WI38 (cell line): Measurements from ENCODE around the gene NISCH.
A peak's percentile ranks its signal among the peaks of the same experiment; 100 is the strongest.

Source experiments
- H3K4me3 ChIP-seq: 2 replicates; pipeline ENCODE4 v1.5.1; 2011; ENCODE audit warnings: low read depth, mild to moderate bottlenecking, control low read depth, low read length
- TF ChIP-seq, protein P1 (sequence below): IDR thresholded peaks from 2 replicates; pipeline ENCODE4 v1.5.1; 2012; ENCODE audit warnings: low read depth, mild to moderate bottlenecking, control low read depth, low read length

Gene NISCH

DNA sequence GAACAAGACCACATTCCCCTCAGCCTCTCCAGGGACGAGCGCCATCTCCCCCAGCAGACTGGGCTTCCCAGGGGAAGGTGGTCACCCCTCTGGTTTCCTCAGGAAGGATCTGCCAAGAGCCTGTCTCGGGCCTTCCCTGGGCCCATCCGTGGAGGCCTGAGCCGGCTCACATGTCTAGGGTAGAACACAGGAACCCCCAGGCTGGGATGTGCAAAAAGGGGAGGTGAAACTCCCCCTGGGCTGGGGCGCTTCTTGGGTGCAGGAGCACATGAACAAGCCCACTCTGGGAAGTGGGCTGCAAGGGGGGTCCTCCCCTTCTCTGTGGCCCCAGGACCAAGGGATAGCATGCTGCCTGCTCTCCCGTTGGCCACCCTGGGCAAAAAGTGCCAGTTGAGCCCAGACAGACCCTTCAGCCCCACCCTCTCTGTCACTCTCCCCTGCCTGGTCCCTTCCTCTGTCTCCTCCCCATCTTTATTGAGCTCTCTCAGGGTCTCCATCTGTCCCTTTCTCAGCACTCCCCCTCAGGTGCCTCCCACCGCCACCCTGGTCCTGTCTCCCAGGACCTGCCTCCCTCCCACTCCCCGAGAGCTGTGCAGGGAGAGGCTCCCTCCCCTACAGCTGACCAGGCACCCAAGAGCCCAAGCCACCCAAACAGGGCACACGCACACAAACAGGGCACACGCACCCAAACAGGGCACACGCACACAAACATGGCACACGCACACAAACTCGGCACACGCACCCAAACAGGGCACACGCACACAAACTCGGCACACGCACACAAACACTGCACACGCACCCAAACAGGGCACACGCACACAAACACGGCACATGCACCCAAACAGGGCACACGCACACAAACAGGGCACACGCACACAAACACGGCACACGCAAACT, 11.4 kb upstream of the NISCH start:
- TF ChIP-seq, protein P1, sequence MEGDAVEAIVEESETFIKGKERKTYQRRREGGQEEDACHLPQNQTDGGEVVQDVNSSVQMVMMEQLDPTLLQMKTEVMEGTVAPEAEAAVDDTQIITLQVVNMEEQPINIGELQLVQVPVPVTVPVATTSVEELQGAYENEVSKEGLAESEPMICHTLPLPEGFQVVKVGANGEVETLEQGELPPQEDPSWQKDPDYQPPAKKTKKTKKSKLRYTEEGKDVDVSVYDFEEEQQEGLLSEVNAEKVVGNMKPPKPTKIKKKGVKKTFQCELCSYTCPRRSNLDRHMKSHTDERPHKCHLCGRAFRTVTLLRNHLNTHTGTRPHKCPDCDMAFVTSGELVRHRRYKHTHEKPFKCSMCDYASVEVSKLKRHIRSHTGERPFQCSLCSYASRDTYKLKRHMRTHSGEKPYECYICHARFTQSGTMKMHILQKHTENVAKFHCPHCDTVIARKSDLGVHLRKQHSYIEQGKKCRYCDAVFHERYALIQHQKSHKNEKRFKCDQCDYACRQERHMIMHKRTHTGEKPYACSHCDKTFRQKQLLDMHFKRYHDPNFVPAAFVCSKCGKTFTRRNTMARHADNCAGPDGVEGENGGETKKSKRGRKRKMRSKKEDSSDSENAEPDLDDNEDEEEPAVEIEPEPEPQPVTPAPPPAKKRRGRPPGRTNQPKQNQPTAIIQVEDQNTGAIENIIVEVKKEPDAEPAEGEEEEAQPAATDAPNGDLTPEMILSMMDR: no peak

DNA sequence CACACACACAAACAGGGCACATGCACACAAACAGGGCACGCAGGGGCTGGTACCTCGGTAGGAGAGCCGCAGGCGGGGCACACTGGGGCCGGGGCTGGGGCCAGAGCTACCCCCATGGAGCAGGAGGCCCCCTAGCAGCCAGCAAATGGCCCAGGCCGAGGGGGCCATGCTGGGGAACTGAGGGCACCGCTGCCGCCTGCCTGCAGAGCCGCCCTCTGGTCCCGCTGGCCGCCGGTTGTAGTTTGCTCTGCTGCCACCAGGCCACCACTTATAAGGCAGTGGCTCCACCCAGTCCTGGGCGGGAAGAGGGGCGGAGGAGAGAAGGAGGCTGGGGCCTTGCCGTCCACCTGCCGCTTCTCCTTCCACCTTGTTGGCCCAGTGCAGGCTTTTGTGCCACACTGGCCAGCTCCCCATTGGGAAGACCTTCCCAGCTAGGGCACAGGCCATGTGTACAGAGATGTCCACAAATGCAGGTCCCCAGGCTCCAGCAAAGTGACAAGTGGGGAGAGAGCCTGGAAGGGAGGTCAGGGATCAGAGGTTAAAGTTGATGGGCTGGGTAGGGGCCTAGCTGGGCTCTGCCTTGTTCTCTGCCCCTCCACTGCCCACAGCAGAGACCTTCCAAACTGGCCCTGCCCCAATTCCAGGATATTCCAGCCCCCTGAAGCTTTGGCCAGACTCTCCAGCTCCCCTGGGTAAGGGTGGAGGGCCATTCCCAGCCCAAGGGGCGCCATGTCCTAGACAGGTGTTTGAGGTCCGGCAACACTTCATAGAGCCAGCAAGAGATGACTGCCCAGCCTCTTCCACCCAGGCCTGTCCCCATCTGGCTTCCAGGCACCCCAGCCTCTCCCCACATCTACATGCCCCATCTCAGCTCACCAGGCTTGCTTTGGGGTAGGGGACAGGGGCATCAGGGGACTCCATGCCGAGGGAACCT, 10.3 kb upstream of the NISCH start, which contains the start of gene SEMA3G:
SEMA3G (minus strand) TSS at position 244 of the 934 bp plus-strand sequence; CDS start at position 168, 76 bp downstream.
- TF ChIP-seq, protein P1: no peak
- no peak within 1 kb of the TSS for H3K4me3 ChIP-seq

More for the DNA sequence above, 11.4 kb upstream of the NISCH start:
- no peak overlapping the region for H3K4me3 ChIP-seq

DNA sequence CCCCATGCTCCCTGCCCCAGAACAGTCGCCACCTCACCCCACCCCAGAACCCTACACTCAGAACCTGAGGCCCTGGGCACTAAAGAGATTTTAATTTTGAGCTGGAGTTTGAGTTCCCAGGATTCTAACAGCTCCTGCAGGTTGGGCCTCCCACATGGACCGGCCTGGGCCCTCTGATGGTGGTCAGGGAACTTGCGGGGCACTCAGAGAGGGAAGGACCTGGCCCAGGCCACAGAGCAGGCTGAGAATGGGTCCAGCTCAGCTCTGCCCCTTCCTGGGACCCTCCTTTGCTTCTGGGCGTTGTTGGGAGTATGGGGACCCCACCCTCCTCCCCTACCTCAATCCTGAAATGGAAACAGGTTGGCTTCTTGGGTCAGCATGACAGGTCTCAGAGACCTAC, 9.4 kb upstream of the NISCH start:
- H3K4me3 ChIP-seq: no peak overlapping the region
- TF ChIP-seq, protein P1: no peak

DNA sequence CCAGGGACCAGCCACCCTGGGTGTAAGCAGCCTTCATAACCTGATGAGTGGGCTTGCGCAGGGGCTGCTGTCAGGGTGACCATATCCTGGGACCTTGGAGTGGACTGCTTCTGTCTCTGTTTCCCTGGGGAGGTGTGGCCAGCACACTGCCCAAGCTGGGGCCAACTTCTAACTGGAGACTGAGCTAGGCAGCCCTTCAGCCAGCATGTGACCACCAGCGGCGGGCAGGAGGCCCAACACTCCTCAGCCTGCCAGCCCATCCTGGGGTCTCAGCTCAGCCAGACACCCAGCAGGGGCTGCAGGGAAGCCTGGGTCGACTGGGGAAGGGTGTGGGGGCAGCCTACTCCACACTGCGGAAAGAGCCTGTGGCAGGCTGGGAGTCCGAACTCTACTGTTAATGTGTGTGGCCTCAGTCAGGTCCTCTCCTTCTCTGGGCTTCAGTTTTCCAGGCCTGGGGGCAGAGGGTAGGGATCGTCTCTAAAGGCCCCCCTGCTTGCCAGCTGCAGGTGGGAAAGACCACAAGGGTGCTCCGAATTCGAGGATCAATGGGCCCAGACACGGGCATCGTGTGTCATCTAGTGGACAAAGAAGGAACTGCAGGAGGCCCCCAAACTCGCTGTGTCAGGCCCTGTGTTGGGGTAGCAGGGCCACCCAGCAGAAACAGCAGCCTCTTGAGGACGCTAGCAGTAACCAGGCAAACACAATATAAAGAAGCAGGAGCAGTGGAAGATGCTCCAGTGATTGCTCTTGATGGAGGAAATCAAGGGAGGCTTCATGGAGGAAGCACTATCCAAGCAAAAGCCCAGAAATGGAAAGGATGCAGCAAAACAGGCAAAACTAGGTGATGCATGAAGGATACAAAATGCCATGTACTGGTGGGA, 8.5 kb upstream of the NISCH start:
- TF ChIP-seq, protein P1: peak; percentile 100
- H3K4me3 ChIP-seq: no peak overlapping the region

DNA sequence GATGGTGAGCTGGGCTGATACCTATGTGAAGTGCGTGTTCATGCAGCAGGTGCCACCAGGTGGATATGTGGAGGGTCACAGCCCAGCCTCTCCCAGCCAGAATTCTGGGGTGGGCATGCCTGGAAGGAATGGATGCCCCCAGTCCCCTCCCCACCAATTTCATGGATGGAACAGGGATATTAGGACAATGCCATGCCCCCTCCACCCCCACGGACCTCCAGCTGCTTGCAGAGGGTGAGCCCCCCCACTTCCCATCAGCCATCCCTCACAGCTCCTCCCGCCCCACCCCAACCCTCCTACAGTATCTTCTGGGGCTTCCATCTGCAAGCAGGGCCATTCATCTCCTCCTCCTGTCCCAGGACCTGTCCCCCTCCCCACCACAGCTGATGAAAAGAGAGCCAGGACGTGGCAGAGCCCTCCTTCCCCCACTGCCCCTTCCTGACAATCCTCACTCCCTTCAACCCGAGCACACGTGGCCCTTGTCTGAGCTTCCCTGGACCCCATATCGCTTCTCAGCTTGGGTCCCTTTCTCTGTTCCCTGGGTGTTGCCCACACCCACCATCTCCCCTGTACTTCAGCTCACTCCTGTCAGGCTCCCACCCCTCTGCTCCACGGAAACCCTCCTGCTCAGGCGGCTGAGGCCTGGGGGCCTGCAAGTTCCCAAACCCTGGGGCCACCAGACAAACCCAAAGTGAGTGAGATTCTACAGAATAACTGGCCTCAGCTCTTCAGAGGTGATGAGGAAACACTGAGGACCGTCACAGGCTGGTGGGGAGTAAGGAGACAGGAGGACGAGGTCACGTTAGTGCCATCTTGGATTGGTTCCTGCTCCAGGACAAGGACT, 7.7 kb upstream of the NISCH start:
- no peak overlapping the region for H3K4me3 ChIP-seq
- TF ChIP-seq, protein P1: no peak
